Measurements from ENCODE around the gene PVALEF. TPM values are rescaled to one million over a fixed set of nuclear protein-coding genes. Genes with fewer than 3 reads are reported as not detected.

Gene PVALEF
- total and polyA plus RNA-seq, 2 of the 8 experiments (the other 6 are each of a cell fraction or from before 2014, with no cell fraction given): 0.03 TPM; not detected in 1

- H2BK20ac ChIP-seq (ENCODE audit: low read length): no peak overlapping the region
- POLR2A ChIA-PET (ENCODE audit: partially characterized antibody): interaction anchor here (1.3 to 1.6 kb wide), 4 partner anchors 9 to 59 kb away, joined by 4 to 5 read pairs (median 5); partner anchors contain the start of genes NDUFAF8 and TEPSIN
- FAIRE-seq: no peak
- DNase-seq (ENCODE audit: low read depth in 1 of 2, low spot score in 2 of 2): no peak
- H3K23ac ChIP-seq (ENCODE audit: insufficient read length): no peak overlapping the region
- no peaks in the 10 kb centered on the region; a peak in 1 of 4 replicates for H3K9me3 ChIP-seq (ENCODE audit: insufficient read depth in 2 of 2, low read depth in 1 of 2, low read length in 1 of 2)
- WGBS, 2 experiments (ENCODE audit: extremely low coverage in 1 of 2, insufficient coverage in 1 of 2, insufficient read length in 1 of 2, insufficient replicate concordance in 2 of 2, low coverage in 1 of 2, low lambda C conversion rate in 2 of 2, missing lambda C conversion rate in 1 of 2): 90% methylated on average over 12 of the region's 12 CpGs; no CpG with 5 or more reads in 1 of the 2 experiments
- peaks cover 0 to 5% (median under 1%) of the 10 kb centered on the region in 4 experiments; a peak in 2 of 7 replicates for H3K4me1 ChIP-seq (replicated peaks in 1 of 4; ENCODE audit: control insufficient read depth in 3 of 4, insufficient read depth in 4 of 4, low read length in 3 of 4)
- H2AFZ ChIP-seq (ENCODE audit: low read length): no peak overlapping the region
- H4K91ac ChIP-seq (replicated peaks; ENCODE audit: insufficient read length, low read length): no peak overlapping the region
- H3K4ac ChIP-seq (replicated peaks; ENCODE audit: insufficient read length, low read depth, low read length): no peak overlapping the region
- no peak overlapping the region for H2BK120ac ChIP-seq (replicated peaks; ENCODE audit: low read depth, low read length)
- H3K27ac ChIP-seq (ENCODE audit: low read depth, low read length): no peak overlapping the region
- no peak overlapping the region for H3K14ac ChIP-seq (ENCODE audit: insufficient read length)
- H3K9ac ChIP-seq (replicated peaks in 1 of 4; ENCODE audit: extremely low read depth in 1 of 4, low read depth in 3 of 4, low read length in 3 of 4): no peak overlapping the region
- H3K4me2 ChIP-seq (ENCODE audit: insufficient read depth in 1 of 2, low read depth in 2 of 2, low read length in 2 of 2): no peak overlapping the region
- no peak overlapping the region for H3K18ac ChIP-seq (ENCODE audit: extremely low read depth, low read length)
- no peaks in the 10 kb centered on the region for H3K79me1 ChIP-seq (ENCODE audit: low read depth, low read length)
- no peak overlapping the region for H2AK5ac ChIP-seq (ENCODE audit: low read depth, low read length)
- no peak overlapping the region for H4K8ac ChIP-seq (ENCODE audit: extremely low read depth, insufficient read depth, low read length)
- H4K20me1 ChIP-seq (replicated peaks in 1 of 2; ENCODE audit: control insufficient read depth in 1 of 2, insufficient read depth in 2 of 2, low read length in 2 of 2): peaks cover 0 to 3% of the 10 kb centered on the region in 2 experiments
- no peaks in the 10 kb centered on the region for H3K36me3 ChIP-seq (ENCODE audit: control insufficient read depth in 2 of 4, insufficient read depth in 4 of 4, low read length in 3 of 4)
- TF ChIP-seq POLR2AphosphoS5 (IDR thresholded peaks at IDR 0.05; ENCODE audit: low read depth, low read length) (no peak), SIN3A (conservative IDR thresholded peaks at IDR 0.05 in 1 of 2, IDR thresholded peaks at IDR 0.05 in 1 of 2; ENCODE audit: low read depth in 1 of 2, low read length in 2 of 2) (no peak), RNF2 (IDR thresholded peaks at IDR 0.05; ENCODE audit: borderline replicate concordance, low read depth, low read length, missing control alignments, poor library complexity, severe bottlenecking) (no peak), PHF8 (conservative IDR thresholded peaks at IDR 0.05; ENCODE audit: low read depth, low read length) (no peak), SUZ12 (IDR thresholded peaks at IDR 0.05; ENCODE audit: low read length) (no peak), YY1 (IDR thresholded peaks at IDR 0.05; ENCODE audit: low read depth, low read length) (no peak), CHD1 (IDR thresholded peaks at IDR 0.05; ENCODE audit: low read depth, low read length) (no peak), TEAD4 (IDR thresholded peaks at IDR 0.05; ENCODE audit: low read depth, low read length) (no peak), BRCA1 (IDR thresholded peaks at IDR 0.05; ENCODE audit: low read depth, low read length) (no peak), EZH2 (IDR thresholded peaks at IDR 0.05; ENCODE audit: low read depth, low read length, severe bottlenecking) (no peak)
- no peaks in the 10 kb centered on the region for H3K23me2 ChIP-seq (ENCODE audit: low read depth, low read length)
- no peak overlapping the region for H4K5ac ChIP-seq (ENCODE audit: insufficient read length, low read depth, low read length)
- no peaks in the 10 kb centered on the region for H3K79me2 ChIP-seq (ENCODE audit: control insufficient read depth in 1 of 2, insufficient read depth in 2 of 2, low read length in 2 of 2)
- H3K4me3 ChIP-seq (ENCODE audit: extremely low read depth in 1 of 4, insufficient read depth in 2 of 4, low read depth in 3 of 4, low read length in 4 of 4): no peak overlapping the region
- H2BK5ac ChIP-seq (ENCODE audit: low read depth, low read length): no peak overlapping the region
- H3K56ac ChIP-seq (replicated peaks; ENCODE audit: insufficient read length, low read depth, low read length): no peak overlapping the region
- no peak overlapping the region for H2BK15ac ChIP-seq (ENCODE audit: low read length)
- CTCF ChIA-PET (ENCODE audit: partially characterized antibody): interaction anchor here (0.7 to 3.2 kb wide), 9 partner anchors 10 to 73 kb away, joined by 3 to 13 read pairs (median 4); no protein-coding TSS in a partner anchor
- H3K27me3 ChIP-seq (replicated peaks in 1 of 4; ENCODE audit: control insufficient read depth in 3 of 4, extremely low read depth in 1 of 4, insufficient read depth in 3 of 4, low read length in 3 of 4): no peaks in the 10 kb centered on the region
- H2BK12ac ChIP-seq (ENCODE audit: low read depth, low read length): no peak overlapping the region
Measured at GRCh38 chr17:81179861-81180260, 14.6 kb downstream of the PVALEF start.
